MM.1S (cell line): Measurements from ENCODE around the gene SPAG16.

Source experiments
- DNase-seq: peaks from one replicate; pipeline ENCODE4 v3.0.0-alpha.2; 2015
- H2AFZ ChIP-seq: fragments of 300-600 bp; sonication (generic); 2 replicates; pipeline ENCODE4 v1.6.0; 2016; ENCODE audit warnings: antibody characterized with exemption, low read length
- H3F3A ChIP-seq: fragments of 300-600 bp; sonication (generic); 2 replicates; pipeline ENCODE4 v1.6.1; 2016; ENCODE audit warnings: mild to moderate bottlenecking, antibody characterized with exemption, low read length, moderate library complexity, mixed read lengths; ENCODE audit not compliant: insufficient read depth
- H3K27ac ChIP-seq: fragments of 300-600 bp; sonication (generic); 2 replicates; pipeline ENCODE4 v1.5.1; 2016; ENCODE audit warnings: mild to moderate bottlenecking, low read length
- H3K27me3 ChIP-seq: fragments of 300-600 bp; sonication (generic); replicated peaks from 2 replicates; pipeline ENCODE4 v1.6.0; 2016; ENCODE audit warnings: low read length; ENCODE audit not compliant: insufficient read depth
- H3K36me3 ChIP-seq: fragments of 300-600 bp; sonication (generic); replicated peaks from 2 replicates; pipeline ENCODE4 v1.6.1; 2016; ENCODE audit warnings: mild to moderate bottlenecking, low read length, mixed read lengths; ENCODE audit not compliant: insufficient read depth
- H3K4me1 ChIP-seq: fragments of 300-600 bp; sonication (generic); 2 replicates; pipeline ENCODE4 v1.6.1; 2016; ENCODE audit warnings: low read length, mixed read lengths
- H3K4me2 ChIP-seq: fragments of 300-600 bp; sonication (generic); 2 replicates; pipeline ENCODE4 v1.6.0; 2016; ENCODE audit warnings: low read depth, low read length
- H3K4me3 ChIP-seq: fragments of 300-600 bp; sonication (generic); 2 replicates; pipeline ENCODE4 v1.5.1; 2016; ENCODE audit warnings: low read length, mixed read lengths
- H3K79me2 ChIP-seq: fragments of 300-600 bp; sonication (generic); 2 replicates; pipeline ENCODE4 v1.6.1; 2016; ENCODE audit warnings: mixed run types, low read length, mixed read lengths
- H3K9ac ChIP-seq: fragments of 300-600 bp; sonication (generic); 2 replicates; pipeline ENCODE4 v1.6.1; 2016; ENCODE audit warnings: low read length, mixed read lengths
- H3K9me2 ChIP-seq: fragments of 300-600 bp; sonication (generic); replicated peaks from 2 replicates; pipeline ENCODE4 v1.6.1; 2016; ENCODE audit warnings: mild to moderate bottlenecking, low read length, mixed read lengths; ENCODE audit not compliant: insufficient read depth
- H3K9me3 ChIP-seq: fragments of 300-600 bp; sonication (generic); replicated peaks from 2 replicates; pipeline ENCODE4 v1.6.1; 2016; ENCODE audit warnings: mild to moderate bottlenecking, low read length, mixed read lengths; ENCODE audit not compliant: insufficient read depth
- H4K20me1 ChIP-seq: fragments of 300-600 bp; sonication (generic); 2 replicates; pipeline ENCODE4 v1.6.1; 2016; ENCODE audit warnings: mild to moderate bottlenecking, low read length, moderate library complexity, mixed read lengths; ENCODE audit not compliant: insufficient read depth
- CTCF ChIP-seq: fragments of 300-600 bp; sonication (generic); IDR thresholded peaks from 2 replicates; pipeline ENCODE4 v1.5.1; 2016; ENCODE audit warnings: antibody characterized with exemption, low read length, mixed read lengths
- EZH2 ChIP-seq: fragments of 300-600 bp; sonication (generic); optimal IDR thresholded peaks from 2 replicates; pipeline ENCODE3; 2017; ENCODE audit warnings: low read depth, mild to moderate bottlenecking, antibody characterized with exemption, low read length, mixed read lengths
- EZH2phosphoT487 ChIP-seq: fragments of 300-600 bp; sonication (generic); IDR thresholded peaks from 2 replicates; pipeline ENCODE4 v1.6.1; 2018; ENCODE audit warnings: antibody characterized with exemption, low read length

SPAG16 gene

GRCh38 chr2:213920014-213920413 is 635.8 kb downstream of the SPAG16 start:
- H3K4me2 ChIP-seq: no peak overlapping the region
- H3K9ac ChIP-seq: no peak overlapping the region
- H3K9me3 ChIP-seq: no peaks in the 10 kb centered on the region
- DNase-seq: no peak
- H3K79me2 ChIP-seq: no peaks in the 10 kb centered on the region
- no peak overlapping the region for H2AFZ ChIP-seq
- no peaks in the 10 kb centered on the region for H3K9me2 ChIP-seq
- TF ChIP-seq EZH2 (no peak), EZH2phosphoT487 (no peak), CTCF (no peak)
- no peaks in the 10 kb centered on the region for H4K20me1 ChIP-seq
- no peak overlapping the region for H3K27ac ChIP-seq
- no peaks in the 10 kb centered on the region for H3K4me1 ChIP-seq
- H3K36me3 ChIP-seq: no peaks in the 10 kb centered on the region
- H3F3A ChIP-seq: no peaks in the 10 kb centered on the region
- H3K27me3 ChIP-seq: no peaks in the 10 kb centered on the region
- no peak overlapping the region for H3K4me3 ChIP-seq

- no peak overlapping the region for H2AFZ ChIP-seq
- no peaks in the 10 kb centered on the region for H3K27me3 ChIP-seq
- no peaks in the 10 kb centered on the region for H3K9me2 ChIP-seq
- H3K4me1 ChIP-seq: no peaks in the 10 kb centered on the region
- no peak overlapping the region for H3K4me3 ChIP-seq
- H3K4me2 ChIP-seq: no peak overlapping the region
- H3K79me2 ChIP-seq: no peaks in the 10 kb centered on the region
- no peak overlapping the region for H3K27ac ChIP-seq
- no peaks in the 10 kb centered on the region for H4K20me1 ChIP-seq
- TF ChIP-seq CTCF: no peak
- no peak for TF ChIP-seq EZH2
- TF ChIP-seq EZH2phosphoT487: no peak
- H3K9ac ChIP-seq: no peak overlapping the region
- H3K36me3 ChIP-seq: no peaks in the 10 kb centered on the region
- H3K9me3 ChIP-seq: no peaks in the 10 kb centered on the region
- no peak for DNase-seq
- H3F3A ChIP-seq: no peaks in the 10 kb centered on the region
These were observed 639.3 kb downstream of the SPAG16 start for GRCh38 chr2:213923543-213923942.

GRCh38 chr2:213934560-213934959 is 650.3 kb downstream of the SPAG16 start:
- H3K4me3 ChIP-seq: no peak overlapping the region

More at GRCh38 chr2:213934560-213934959, 650.3 kb downstream of the SPAG16 start:
- Histone ChIP-seq H2AFZ (no peak overlapping the region), H3F3A (no peaks in the 10 kb centered on the region), H3K9me2 (no peaks in the 10 kb centered on the region), H3K4me1 (0 out of 2 replicates have a peak, but pooled peaks cover 4% of the 10 kb centered on the region), H3K27me3 (no peaks in the 10 kb centered on the region), H3K9ac (no peak overlapping the region), H3K36me3 (no peaks in the 10 kb centered on the region), H3K4me2 (peak overlapping the region; percentile 30; the same call in 1 of the 2 replicates), H3K27ac (no peak overlapping the region), H4K20me1 (no peaks in the 10 kb centered on the region), H3K9me3 (no peaks in the 10 kb centered on the region), H3K79me2 (no peaks in the 10 kb centered on the region)
- DNase-seq: peak; percentile 83
- peak; percentile 65 for TF ChIP-seq CTCF
- TF ChIP-seq EZH2phosphoT487: no peak
